NCI-H1048 (cell line): Measurements from ENCODE around the gene S100A7A.
"Not testable (repeated sequence)": the region's sequence is repeated elsewhere in the genome, so short reads cannot be mapped to it uniquely, and the experiment has no call there.

Source experiments
- DNase-seq: peaks from one replicate; lab custom pipeline; 2025; lab: John Stamatoyannopoulos, UW

S100A7A gene

DNA sequence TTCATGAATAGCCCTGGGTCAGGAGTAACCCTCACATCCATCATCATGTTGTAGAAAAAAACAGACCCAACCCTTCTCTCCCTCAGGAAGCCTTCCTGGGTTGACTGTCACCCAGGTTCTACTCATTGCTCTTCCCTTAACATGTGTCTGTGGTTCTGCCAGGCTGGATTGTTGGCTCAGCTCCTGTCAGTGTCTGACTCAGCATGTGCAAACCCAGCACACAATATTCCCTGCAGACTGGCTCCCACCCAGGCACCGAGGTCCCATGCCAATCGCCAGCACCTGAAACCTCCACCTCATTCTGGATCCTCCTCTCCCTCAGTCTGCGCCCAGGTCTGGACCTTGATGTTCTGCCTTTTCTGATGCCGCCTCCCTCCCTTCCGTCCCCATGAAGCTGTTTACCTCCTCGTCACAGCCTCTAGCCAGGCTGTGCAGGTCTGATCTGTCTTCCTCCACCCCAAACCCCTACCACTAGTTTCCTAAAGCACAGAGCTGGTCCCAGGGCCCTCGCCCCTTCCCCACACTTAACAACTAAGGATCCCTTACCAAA, 21.1 kb upstream of the S100A7A start:
- DNase-seq, result no peak

DNA sequence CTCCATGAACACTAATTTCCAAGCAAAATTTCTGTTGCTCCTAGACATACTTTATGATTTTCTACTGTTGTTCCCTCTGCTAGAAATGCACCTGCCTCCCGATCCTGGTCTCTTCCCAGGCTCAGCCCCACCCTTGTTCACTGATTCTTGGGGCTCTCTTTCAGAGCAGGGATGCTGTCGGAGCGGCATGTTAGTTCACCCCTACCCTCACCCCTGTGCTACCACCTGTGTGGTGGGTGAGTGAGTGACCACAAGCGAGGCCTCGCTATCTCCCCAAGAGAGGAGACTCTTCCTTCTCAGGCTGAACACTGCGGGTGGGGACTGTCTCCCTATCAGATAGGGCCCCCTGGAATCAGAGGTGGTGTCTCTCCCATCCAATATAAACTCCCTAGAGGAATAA, 20.5 kb upstream of the S100A7A start:
- no peak for DNase-seq

DNA sequence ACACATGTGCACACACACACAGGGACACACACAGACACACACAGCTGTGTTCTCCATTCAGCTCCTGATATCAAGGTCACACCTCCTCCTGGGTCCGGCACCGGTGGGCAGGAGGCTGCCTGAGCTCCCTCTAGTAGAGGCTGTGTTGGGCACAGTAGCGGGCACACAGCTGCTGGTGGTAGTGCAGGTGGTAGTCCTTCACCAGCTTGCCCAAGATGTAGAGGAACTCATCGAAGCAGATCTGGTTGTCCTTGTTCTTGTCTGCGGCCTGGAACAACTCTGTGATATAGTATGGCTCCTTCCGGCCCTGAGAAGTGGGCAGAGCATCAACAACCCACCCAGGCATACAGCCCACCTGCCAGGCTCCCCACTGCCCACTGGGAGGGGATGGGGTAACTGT, 19.9 kb upstream of the S100A7A start:
- DNase-seq, result no peak

DNA sequence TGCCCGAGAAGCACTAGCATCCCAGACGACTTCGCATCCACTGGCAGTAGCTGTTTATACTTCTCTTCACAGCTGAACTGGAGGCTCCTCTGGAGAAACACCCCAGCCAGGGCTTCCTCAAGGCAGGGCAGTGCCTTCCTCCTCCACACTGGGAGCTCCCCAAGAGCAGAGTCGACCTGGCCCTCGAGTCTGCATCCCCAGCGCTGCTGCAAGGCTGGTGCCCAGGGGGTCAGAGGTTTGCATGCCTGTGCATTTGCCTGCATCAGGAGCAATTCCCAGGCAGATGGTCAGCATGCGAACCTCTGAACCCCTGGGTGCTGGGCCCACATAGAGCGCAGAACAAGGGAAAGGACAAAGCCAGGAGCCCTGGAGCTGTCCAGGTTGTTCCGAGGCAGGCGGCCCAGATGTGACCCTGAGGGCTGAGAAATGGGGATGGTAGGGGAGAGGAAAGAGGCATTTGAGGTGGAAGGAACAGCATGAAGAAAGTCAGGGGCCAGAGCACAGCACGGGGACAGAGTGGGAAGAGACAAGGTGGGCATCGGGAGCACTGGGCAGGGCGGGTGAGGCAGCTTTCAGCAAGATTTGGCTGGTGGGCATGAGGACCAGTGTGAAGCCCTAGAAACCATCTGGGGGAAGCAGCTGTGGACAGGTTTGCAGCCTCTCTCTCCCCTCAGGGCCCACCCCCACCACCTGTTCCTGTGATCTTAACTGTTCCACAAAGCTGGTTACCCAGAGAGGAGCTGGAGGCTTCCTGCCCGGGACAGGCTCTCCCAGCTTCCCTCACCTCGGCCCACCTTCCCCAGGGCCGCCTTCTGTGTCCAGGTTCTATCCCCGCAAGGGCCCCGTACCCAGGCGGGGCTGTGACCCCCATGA, 19.0 kb upstream of the S100A7A start:
- DNase-seq, result no peak

- DNase-seq, result no peak
Observed at GRCh38 chr1:153397924-153398651, 18.2 kb upstream of the S100A7A start.

GRCh38 chr1:153399401-153400055, 16.8 kb upstream of the S100A7A start:
- DNase-seq, result no peak

DNA sequence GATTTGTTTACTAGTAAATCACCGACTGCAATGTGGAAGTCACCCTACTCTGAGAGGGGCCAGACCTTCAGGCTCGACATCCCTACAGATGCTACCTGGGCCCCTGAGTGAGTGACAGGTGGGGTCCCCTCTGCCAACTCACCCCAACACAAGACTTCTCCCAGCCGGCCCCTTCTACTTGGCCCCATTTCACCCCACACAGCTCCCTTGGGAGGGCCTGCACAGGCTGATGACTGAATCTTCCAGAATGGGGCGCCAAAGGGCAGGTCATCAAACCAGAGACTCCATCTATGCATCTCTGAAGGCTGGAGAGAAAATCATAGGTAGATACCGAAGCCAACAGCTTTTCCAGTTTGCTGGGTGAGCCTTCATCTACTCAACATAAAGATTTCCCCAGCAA, 16.1 kb upstream of the S100A7A start:
- DNase-seq, result no peak

- no peak for DNase-seq
Observed at GRCh38 chr1:153401461-153401860, 14.9 kb upstream of the S100A7A start.

GRCh38 chr1:153402226-153402625, 14.1 kb upstream of the S100A7A start:
- no peak for DNase-seq

- no peak for DNase-seq
Observed at GRCh38 chr1:153403421-153404085, 12.8 kb upstream of the S100A7A start.

DNA sequence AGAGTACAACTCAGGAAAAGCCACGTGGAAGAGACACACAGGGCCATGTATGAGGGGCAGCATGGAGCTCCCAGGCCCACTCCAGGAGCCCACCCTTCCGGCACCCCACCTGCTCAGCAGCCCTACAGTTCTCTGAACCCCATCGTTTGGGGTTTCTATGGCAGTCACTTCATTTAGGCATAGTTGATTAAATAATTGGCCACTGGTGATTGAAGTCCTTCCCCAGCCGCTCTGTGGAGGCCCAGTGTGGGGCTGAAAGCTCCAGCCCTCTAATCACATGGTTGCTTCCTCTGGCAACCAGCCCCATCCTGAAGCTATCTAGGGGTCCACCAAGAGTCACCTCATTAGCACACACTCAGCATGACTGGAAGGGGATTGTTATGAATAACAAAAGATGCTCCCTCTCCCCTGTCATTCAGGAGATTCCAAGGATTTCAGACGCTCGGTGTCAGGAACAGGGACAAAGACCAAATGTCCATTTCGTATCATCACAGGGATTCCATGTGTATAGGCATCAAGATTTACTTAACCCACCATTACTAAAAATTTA, 12.2 kb upstream of the S100A7A start:
- no peak for DNase-seq

DNA sequence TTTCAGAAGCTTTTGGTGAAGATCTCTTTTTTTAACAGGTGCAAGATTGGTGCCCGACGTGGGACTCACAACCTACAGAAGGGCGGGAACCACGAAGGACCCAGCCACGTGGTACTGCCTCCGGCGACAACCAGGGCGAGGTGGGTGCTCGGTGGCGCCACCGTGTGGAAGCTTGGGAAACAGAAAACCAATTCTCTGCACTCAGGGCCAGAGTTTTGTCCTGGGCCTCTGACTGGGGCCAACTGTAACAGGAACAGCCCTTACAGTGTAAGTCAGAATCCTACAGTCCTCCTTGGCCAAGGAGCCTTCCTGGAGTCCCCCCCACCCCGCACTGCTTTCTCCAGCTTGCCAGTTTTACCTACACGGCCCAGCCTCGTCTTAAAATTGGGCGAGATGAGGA, 11.6 kb upstream of the S100A7A start:
- DNase-seq, result peak; percentile 21

GRCh38 chr1:153405825-153406599, 10.3 kb upstream of the S100A7A start:
- DNase-seq, result not testable (repeated sequence)

DNA sequence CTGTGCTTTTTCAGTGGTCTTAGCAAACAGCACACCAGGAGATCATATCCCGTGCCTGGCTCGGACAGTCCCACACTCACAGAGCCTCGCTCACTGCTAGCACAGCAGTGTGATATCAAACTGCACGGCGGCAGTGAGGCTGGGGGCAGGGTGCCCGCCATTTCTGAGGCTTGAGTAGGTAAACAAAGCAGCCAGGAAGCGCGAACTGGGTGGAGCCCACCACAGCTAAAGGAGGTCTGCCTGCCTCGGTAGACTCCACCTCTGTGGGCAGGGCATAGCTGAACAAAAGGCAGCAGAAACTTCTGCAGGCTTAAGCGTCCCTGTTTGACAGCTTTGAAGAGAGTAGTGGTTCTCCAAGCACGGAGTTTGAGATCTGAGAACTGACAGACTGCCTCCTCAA, 9.0 kb upstream of the S100A7A start:
- DNase-seq, result not testable (repeated sequence)

DNA sequence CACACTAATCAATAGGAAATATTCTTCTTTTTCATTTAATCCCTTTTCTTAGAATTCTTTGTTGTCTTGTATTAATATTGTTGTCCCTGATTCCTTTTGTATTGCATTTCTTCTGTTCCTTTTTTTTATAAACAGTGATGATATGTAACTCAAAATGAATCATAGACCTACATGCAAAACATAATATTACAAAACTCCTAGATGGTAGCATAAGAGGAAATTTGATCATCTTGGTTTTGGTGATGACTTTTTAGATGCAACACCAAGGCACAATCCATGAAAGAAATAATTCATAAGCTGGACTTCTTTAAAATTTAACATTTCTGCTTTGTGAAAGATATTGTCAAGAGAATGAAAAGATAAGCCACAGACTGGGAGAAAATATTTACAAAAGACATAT, 2.4 kb upstream of the S100A7A start:
- DNase-seq, result not testable (repeated sequence)

GRCh38 chr1:153417136-153417888, 992 bp downstream of the S100A7A start:
- DNase-seq, result no peak

- DNase-seq, result not testable (repeated sequence)
Observed at GRCh38 chr1:153418758-153419435, 2.6 kb downstream of the S100A7A start.

GRCh38 chr1:153419436-153419793, 3.1 kb downstream of the S100A7A start:
- not testable (repeated sequence) for DNase-seq

GRCh38 chr1:153420306-153420705, 4.0 kb downstream of the S100A7A start:
- DNase-seq, result no peak
